Activated CD4-positive, alpha-beta T cell treated with anti-CD3 and anti-CD28 coated beads, Interleukin-2, amount 10 ng/mL, durations not matched to agents 24 days and 14 days (primary cell): ENCODE results near the gene FOXL3. TPM values are rescaled to one million over a fixed set of nuclear protein-coding genes. Genes with fewer than 3 reads are reported as not detected.
"Not testable (repeated sequence)": the region's sequence is repeated elsewhere in the genome, so short reads cannot be mapped to it uniquely, and the experiment has no call there.

Experiments used
- DNase-seq: peaks from one replicate; pipeline ENCODE4 v3.0.0; 2022
- H3K27ac Mint-ChIP-seq: one replicate; pipeline ENCODE4 v1.8.0; 2022; ENCODE audit warnings: mild to moderate bottlenecking, mixed read lengths
- H3K27me3 Mint-ChIP-seq: one replicate; pipeline ENCODE4 v1.8.0; 2022; ENCODE audit warnings: mixed read lengths
- H3K36me3 Mint-ChIP-seq: one replicate; pipeline ENCODE4 v1.8.0; 2022; ENCODE audit warnings: low read depth, mild to moderate bottlenecking, mixed read lengths
- H3K4me1 Mint-ChIP-seq: one replicate; pipeline ENCODE4 v1.8.0; 2021; ENCODE audit warnings: mixed read lengths
- H3K4me3 Mint-ChIP-seq: one replicate; pipeline ENCODE4 v1.8.0; 2022; ENCODE audit warnings: mild to moderate bottlenecking, moderate library complexity, mixed read lengths
- H3K9me3 Mint-ChIP-seq: one replicate; pipeline ENCODE4 v1.8.0; 2021; ENCODE audit warnings: mixed read lengths
- intact Hi-C: fragments of 100-400 bp; cut with micrococcal nuclease; formaldehyde crosslinking; loops from one replicate; pipeline ENCODE4 v1.15.1; 2023
- total RNA-seq: library from RNA; stranded (reverse); gene quantifications from 2 replicates; pipeline ENCODE4 v1.2.3, GENCODE V29; 2022

FOXL3 gene
- not detected in 2 replicates for total RNA-seq

DNA sequence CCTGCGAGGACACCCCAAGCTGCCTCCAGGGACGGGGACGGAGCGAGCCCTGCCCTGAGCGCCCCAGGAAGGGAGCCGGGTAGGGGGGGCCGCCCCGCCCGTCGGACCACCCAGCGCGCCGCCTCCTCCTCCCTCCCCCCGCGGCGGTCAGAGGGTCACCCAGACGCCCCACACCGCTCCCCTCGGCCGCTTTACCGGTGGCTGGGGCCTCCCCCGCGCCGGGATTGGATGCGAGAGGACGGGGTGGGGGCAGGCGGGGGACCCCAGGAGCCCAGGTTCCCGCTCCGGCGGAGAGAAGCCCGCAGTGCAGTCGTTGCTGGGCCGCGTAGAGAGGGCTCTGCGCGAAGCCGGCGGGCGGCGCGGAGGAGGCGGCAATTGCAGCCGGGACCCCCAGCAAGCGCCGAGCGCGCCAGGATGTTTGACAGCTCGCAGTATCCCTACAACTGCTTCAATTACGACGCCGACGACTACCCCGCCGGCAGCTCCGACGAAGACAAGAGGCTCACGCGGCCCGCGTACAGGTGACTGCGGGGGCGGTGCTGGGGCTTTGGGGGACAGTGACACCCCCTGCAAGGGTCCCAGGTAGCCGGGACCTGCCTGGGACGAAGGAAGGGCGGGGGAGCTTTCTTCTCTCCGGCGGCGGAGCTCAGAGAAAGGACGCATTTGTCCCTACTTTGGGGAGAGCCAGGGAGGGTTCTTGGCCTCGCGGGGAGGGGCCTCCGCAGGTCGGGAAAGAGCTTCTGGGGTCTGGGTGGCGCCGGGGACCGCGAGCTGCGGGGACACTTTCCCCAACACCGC is at the start of gene FOXL3:
Gene FOXL3 (plus strand): TSS at position 415 of the 798 bp plus-strand sequence. CDS start 0 bp downstream, at position 415.
- no peaks in the 10 kb centered on the region for H3K4me1 Mint-ChIP-seq
- intact Hi-C loops: no loop called here
- no peak for DNase-seq
- peaks cover 29% of the 10 kb centered on the region for H3K27me3 Mint-ChIP-seq
- H3K27ac Mint-ChIP-seq: no peak within 1 kb of the TSS
- no peaks in the 10 kb centered on the region for H3K9me3 Mint-ChIP-seq
- no peaks in the 10 kb centered on the region for H3K36me3 Mint-ChIP-seq
- no peak within 1 kb of the TSS for H3K4me3 Mint-ChIP-seq

DNA sequence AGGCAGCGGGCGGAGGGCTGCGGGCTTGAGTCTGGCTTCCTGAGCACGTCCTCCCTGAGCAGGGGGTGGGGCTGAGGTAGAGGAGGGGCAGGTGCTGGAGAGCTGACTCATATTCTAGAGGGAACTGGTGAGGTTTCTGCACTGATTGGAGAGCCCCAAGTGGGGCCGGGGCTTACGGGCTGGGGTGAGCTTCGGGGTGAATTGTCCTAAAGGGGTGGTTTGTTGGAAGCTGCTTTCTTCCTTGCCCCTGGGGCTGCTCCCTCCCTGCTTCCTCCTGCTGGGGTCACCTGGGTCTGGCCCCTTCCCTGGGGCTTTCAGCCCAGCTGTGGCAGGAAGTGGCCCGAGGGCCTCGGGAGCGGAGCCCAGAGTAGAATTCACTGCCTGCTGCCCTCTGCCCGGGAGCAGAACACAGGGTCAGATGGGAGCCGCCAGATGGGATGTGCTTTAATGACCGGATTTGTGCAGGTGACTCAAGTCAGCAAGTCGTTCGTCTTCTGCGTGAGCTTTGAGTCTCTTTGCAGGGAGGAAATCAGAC is 49.0 kb upstream of the FOXL3 start:
- no peak overlapping the region for H3K4me3 Mint-ChIP-seq
- intact Hi-C loops: no loop called here
- H3K27me3 Mint-ChIP-seq: no peaks in the 10 kb centered on the region
- H3K27ac Mint-ChIP-seq: no peak overlapping the region
- no peaks in the 10 kb centered on the region for H3K36me3 Mint-ChIP-seq
- no peaks in the 10 kb centered on the region for H3K9me3 Mint-ChIP-seq
- H3K4me1 Mint-ChIP-seq: no peaks in the 10 kb centered on the region
- no peak for DNase-seq

GRCh38 chr7:241513-241912 is 48.5 kb upstream of the FOXL3 start:
- H3K4me3 Mint-ChIP-seq: no peak overlapping the region
- intact Hi-C loops: no loop called here
- H3K4me1 Mint-ChIP-seq: no peaks in the 10 kb centered on the region
- DNase-seq: no peak
- H3K9me3 Mint-ChIP-seq: no peaks in the 10 kb centered on the region
- no peak overlapping the region for H3K27ac Mint-ChIP-seq
- H3K27me3 Mint-ChIP-seq: no peaks in the 10 kb centered on the region
- H3K36me3 Mint-ChIP-seq: no peaks in the 10 kb centered on the region

DNA sequence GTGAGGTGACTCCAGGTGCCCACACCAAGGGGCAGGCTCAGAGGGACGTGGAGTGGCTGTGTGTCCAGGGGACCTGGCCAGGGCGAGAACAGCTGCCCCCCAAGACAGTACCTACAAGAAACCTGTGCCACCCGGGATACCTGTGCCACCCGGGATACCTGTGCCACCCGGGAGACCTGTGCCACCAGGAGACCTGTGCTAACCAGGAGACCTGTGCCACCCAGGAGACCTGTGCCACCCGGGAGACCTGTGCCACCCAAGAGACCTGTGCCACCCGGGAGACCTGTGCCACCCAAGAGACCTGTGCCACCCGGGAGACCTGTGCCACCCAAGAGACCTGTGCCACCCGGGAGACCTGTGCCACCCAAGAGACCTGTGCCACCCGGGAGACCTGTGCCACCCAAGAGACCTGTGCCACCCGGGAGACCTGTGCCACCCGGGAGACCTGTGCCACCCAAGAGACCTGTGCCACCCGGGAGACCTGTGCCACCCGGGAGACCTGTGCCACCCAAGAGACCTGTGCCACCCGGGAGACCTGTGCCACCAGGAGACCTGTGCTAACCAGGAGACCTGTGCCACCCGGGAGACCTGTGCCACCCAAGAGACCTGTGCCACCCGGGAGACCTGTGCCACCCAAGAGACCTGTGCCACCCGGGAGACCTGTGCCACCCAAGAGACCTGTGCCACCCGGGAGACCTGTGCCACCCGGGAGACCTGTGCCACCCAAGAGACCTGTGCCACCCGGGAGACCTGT is 47.0 kb upstream of the FOXL3 start:
- H3K4me3 Mint-ChIP-seq, H3K36me3 Mint-ChIP-seq, H3K27me3 Mint-ChIP-seq, DNase-seq, H3K4me1 Mint-ChIP-seq, H3K9me3 Mint-ChIP-seq, intact Hi-C loops, H3K27ac Mint-ChIP-seq: not testable (repeated sequence)

- H3K4me1 Mint-ChIP-seq, H3K9me3 Mint-ChIP-seq, intact Hi-C loops, H3K27me3 Mint-ChIP-seq, H3K4me3 Mint-ChIP-seq, DNase-seq, H3K36me3 Mint-ChIP-seq, H3K27ac Mint-ChIP-seq: not testable (repeated sequence)
Measured at GRCh38 chr7:243580-243978, 46.4 kb upstream of the FOXL3 start.

- DNase-seq: no peak
- H3K4me3 Mint-ChIP-seq: no peak overlapping the region
- no peaks in the 10 kb centered on the region for H3K27me3 Mint-ChIP-seq
- no peaks in the 10 kb centered on the region for H3K4me1 Mint-ChIP-seq
- no peak overlapping the region for H3K27ac Mint-ChIP-seq
- no peaks in the 10 kb centered on the region for H3K9me3 Mint-ChIP-seq
- no peaks in the 10 kb centered on the region for H3K36me3 Mint-ChIP-seq
- intact Hi-C loops: no loop called here
Measured at GRCh38 chr7:244974-245373, 45.0 kb upstream of the FOXL3 start.

- Mint-ChIP-seq H3K27me3 (no peaks in the 10 kb centered on the region), H3K9me3 (no peaks in the 10 kb centered on the region), H3K4me1 (no peaks in the 10 kb centered on the region), H3K36me3 (no peaks in the 10 kb centered on the region), H3K4me3 (no peak overlapping the region), H3K27ac (no peak overlapping the region)
- DNase-seq: no peak
- intact Hi-C loops: no loop called here
Measured at GRCh38 chr7:245574-246295, 44.2 kb upstream of the FOXL3 start.

DNA sequence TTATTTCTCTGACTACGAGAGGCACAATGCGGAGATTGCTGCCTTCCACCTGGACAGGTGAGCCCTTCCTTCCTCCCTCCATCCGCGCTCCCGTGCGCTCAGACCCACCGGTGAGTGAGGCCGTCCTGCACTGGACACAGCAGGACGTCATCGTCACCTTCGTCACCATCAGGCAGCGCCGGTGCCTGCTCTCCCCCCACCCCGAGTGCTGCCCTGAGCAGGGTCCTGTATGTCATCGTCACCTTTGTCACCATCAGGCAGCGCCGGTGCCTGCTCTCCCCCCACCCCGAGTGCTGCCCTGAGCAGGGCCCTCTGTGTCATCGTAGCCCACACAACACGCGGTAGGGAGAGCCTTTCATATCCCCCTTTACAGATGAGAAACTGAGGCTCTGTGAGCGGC is 43.5 kb upstream of the FOXL3 start:
- intact Hi-C loops: no loop called here
- Mint-ChIP-seq H3K36me3 (no peaks in the 10 kb centered on the region), H3K4me1 (no peaks in the 10 kb centered on the region), H3K27me3 (no peaks in the 10 kb centered on the region), H3K27ac (no peak overlapping the region), H3K4me3 (no peak overlapping the region), H3K9me3 (no peaks in the 10 kb centered on the region)
- no peak for DNase-seq

DNA sequence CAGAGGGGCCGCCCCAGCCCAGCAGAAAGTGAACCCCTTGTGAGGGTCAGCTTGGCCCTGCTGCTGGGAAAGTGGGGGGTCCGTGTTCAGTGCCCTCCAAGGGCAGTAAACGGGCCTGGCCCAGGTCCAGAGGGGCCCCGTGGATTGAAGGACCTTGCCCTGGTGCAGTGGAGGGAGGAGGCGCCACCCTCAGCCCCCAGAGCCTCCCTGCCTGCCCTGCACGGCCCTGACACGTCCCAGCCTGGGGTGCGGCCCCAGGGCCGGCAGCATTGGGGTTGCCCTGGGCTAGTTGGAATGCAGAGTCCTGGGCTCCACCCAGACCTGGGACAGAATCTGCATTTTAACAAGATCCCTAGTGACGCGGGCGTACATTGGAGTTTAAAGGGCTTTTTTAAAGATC is 42.8 kb upstream of the FOXL3 start:
- no peak overlapping the region for H3K27ac Mint-ChIP-seq
- intact Hi-C loops: no loop called here
- DNase-seq: no peak
- H3K27me3 Mint-ChIP-seq: no peaks in the 10 kb centered on the region
- H3K4me1 Mint-ChIP-seq: no peaks in the 10 kb centered on the region
- no peaks in the 10 kb centered on the region for H3K9me3 Mint-ChIP-seq
- H3K36me3 Mint-ChIP-seq: no peaks in the 10 kb centered on the region
- H3K4me3 Mint-ChIP-seq: no peak overlapping the region

DNA sequence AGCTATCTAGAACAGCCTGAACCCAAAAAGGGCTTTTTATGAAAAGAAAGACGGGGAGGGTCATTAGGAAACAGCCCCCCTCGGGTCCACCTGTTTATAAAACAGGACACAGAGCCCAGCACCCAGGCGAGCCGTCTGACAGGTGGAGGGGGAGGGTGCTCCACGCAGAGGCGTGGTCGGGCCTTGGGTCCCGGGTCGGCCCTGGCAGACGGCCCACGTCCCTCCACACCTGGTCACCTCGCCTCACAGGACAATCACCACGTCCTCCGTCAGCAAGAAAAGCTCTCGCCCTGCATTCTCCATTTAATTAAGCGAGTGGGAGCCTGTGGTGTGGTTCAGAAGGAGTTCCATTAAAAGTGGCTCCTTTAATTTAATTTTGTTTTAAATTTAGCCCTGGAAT is 42.3 kb upstream of the FOXL3 start:
- H3K4me3 Mint-ChIP-seq: no peak overlapping the region
- DNase-seq: no peak
- no peaks in the 10 kb centered on the region for H3K36me3 Mint-ChIP-seq
- H3K27ac Mint-ChIP-seq: no peak overlapping the region
- H3K27me3 Mint-ChIP-seq: no peaks in the 10 kb centered on the region
- H3K9me3 Mint-ChIP-seq: no peaks in the 10 kb centered on the region
- H3K4me1 Mint-ChIP-seq: no peaks in the 10 kb centered on the region
- intact Hi-C loops: no loop called here

- Mint-ChIP-seq H3K36me3 (no peaks in the 10 kb centered on the region), H3K9me3 (no peaks in the 10 kb centered on the region)
- intact Hi-C loops: no loop called here
Measured at GRCh38 chr7:248732-249435, 41.1 kb upstream of the FOXL3 start.

GRCh38 chr7:249989-250388 is 40.0 kb upstream of the FOXL3 start:
- no peaks in the 10 kb centered on the region for H3K27me3 Mint-ChIP-seq
- no peak for DNase-seq
- no peak overlapping the region for H3K27ac Mint-ChIP-seq
- intact Hi-C loops: no loop called here
- H3K36me3 Mint-ChIP-seq: no peaks in the 10 kb centered on the region
- no peaks in the 10 kb centered on the region for H3K9me3 Mint-ChIP-seq
- H3K4me3 Mint-ChIP-seq: no peak overlapping the region
- H3K4me1 Mint-ChIP-seq: no peaks in the 10 kb centered on the region

More at GRCh38 chr7:248732-249435, 41.1 kb upstream of the FOXL3 start:
- Mint-ChIP-seq H3K4me1 (no peaks in the 10 kb centered on the region), H3K27ac (no peak overlapping the region), H3K4me3 (no peak overlapping the region), H3K27me3 (no peaks in the 10 kb centered on the region)
- DNase-seq: no peak

DNA sequence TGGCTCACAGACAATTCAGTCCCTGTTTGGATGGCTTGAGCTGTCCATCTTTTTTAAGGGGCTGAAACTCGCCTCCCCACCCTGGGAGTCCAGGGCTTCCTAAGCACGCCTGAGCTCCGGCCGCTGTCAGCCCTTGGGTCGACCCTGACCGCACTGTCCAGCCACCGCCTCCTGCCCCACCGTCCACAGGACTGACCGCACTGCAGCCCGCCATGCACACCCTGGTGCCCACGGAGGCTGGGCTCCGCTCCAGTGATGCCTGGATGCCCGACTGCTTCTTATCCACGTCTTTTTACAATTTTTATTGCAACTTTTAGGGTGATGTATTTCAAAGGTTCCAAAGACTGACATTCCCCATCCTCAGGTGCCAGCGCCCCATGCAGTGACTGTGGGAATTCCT is 39.4 kb upstream of the FOXL3 start:
- DNase-seq: no peak
- intact Hi-C loops: no loop called here
- no peaks in the 10 kb centered on the region for H3K36me3 Mint-ChIP-seq
- no peaks in the 10 kb centered on the region for H3K4me1 Mint-ChIP-seq
- no peaks in the 10 kb centered on the region for H3K9me3 Mint-ChIP-seq
- no peaks in the 10 kb centered on the region for H3K27me3 Mint-ChIP-seq
- no peak overlapping the region for H3K27ac Mint-ChIP-seq
- no peak overlapping the region for H3K4me3 Mint-ChIP-seq
